NT2/D1 (cell line): ENCODE measurements around the gene PTPRQ.

Experiments used
- SUZ12 ChIP-seq: IDR thresholded peaks from 2 replicates; pipeline ENCODE4 v1.6.1; 2011; ENCODE audit not compliant: insufficient read length, insufficient read depth; ENCODE audit errors: extremely low read depth
- YY1 ChIP-seq: IDR thresholded peaks from 2 replicates; pipeline ENCODE4 v1.6.1; 2011; ENCODE audit not compliant: insufficient read length, insufficient read depth

DNA sequence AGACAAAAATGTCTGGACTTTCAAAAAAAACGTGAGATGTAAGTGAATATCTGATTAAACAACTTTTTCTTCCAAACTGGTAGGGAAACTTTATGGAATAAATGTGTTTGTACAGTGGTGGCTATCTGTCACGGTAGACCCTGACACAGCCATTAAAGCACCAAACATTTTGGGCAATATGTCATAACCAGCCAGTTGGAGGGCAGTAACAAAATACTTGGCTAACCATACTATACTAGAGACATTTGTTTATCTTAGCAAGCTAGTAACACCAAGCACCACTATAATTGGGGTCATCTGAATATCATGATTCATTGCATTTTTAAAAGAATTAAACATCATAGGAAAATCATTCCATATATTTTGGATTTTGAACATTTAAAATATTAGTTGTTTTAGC, 257.4 kb downstream of the PTPRQ start:
- TF ChIP-seq SUZ12 (no peak), YY1 (no peak)
